ENCODE data around the gene PLET1.

PLET1 gene

DNA sequence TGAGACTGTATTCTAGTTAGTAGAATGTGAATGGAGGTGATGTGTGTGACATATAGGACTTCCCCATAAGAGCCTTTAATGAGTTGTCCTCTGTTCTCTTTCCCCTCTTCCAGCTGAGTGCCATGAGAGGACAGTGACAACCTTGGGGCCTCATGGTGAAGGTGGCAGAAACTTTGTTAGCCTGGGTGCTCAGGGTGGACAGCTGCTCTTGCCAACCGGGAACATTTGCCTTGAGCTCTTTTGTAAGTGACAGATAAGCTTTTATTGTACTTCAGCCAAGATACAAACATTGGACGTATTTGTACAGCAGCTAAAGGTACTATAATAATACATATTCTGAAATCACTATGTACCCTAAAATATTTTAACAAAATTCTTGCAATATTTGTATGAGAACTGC, 33.0 kb upstream of the PLET1 start:
- TF ChIP-seq, protein P1, sequence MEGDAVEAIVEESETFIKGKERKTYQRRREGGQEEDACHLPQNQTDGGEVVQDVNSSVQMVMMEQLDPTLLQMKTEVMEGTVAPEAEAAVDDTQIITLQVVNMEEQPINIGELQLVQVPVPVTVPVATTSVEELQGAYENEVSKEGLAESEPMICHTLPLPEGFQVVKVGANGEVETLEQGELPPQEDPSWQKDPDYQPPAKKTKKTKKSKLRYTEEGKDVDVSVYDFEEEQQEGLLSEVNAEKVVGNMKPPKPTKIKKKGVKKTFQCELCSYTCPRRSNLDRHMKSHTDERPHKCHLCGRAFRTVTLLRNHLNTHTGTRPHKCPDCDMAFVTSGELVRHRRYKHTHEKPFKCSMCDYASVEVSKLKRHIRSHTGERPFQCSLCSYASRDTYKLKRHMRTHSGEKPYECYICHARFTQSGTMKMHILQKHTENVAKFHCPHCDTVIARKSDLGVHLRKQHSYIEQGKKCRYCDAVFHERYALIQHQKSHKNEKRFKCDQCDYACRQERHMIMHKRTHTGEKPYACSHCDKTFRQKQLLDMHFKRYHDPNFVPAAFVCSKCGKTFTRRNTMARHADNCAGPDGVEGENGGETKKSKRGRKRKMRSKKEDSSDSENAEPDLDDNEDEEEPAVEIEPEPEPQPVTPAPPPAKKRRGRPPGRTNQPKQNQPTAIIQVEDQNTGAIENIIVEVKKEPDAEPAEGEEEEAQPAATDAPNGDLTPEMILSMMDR (conservative IDR thresholded peaks at IDR 0.05; ENCODE audit: low read length) = no peak
- no peak for DNase-seq (ENCODE audit: low read depth)
- H3K4me3 ChIP-seq (ENCODE audit: low read length) = no peak overlapping the region

DNA sequence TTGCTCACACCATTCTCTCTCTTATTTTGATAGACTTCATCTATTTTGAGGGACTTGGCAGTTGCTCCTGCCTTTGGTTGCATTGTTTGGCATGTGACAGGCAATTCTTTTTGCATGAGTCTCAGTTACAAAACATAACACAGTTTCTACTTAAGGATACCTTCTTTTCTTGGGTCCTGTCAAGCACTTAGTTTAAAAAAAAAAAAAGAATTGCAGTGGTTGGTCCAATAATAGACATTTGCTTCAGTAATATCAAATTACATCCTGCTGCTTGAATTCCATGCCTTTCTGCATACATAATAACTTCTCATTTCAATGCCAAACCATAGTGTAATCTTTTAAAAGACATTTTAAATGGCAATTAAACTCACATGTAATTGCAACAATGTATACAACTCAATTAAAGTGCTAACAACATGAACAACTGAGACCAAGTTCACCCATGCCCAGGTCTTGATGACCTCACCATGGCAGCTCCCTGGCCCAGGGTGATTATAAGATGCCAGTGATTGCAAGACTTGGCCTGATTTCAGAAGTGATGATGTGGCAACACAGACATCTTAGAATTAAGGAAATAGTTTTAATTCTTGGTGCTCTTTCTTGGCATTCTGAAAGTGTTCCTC, 32.2 kb upstream of the PLET1 start:
- TF ChIP-seq, protein P1 (conservative IDR thresholded peaks at IDR 0.05; ENCODE audit: low read length) = no peak
- no peak overlapping the region for H3K4me3 ChIP-seq (ENCODE audit: low read length)
- peak; percentile 97 for DNase-seq (ENCODE audit: low read depth)

DNA sequence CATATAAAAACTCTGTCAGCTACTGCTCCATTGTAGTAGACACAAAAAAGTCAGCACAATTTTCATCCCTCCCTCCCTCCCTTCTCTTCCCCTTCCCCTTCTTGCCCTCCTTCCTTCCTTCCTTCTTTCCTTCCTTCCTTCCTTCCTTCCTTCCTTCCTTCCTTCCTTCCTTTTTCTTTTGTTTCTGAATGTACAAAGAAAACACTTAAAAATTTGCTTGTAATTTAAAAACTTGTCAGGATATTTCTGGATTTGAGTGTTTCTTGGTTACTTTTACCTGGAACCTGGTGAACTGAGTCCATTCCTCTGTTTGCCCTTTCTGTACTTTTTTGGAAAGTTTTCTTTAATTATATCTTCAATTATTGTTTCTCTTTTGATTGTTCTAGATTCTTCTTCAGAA, 31.5 kb upstream of the PLET1 start:
- no peak overlapping the region for H3K4me3 ChIP-seq (ENCODE audit: low read length)
- TF ChIP-seq, protein P1 (conservative IDR thresholded peaks at IDR 0.05; ENCODE audit: low read length) = no peak
- DNase-seq (ENCODE audit: low read depth) = no peak

DNA sequence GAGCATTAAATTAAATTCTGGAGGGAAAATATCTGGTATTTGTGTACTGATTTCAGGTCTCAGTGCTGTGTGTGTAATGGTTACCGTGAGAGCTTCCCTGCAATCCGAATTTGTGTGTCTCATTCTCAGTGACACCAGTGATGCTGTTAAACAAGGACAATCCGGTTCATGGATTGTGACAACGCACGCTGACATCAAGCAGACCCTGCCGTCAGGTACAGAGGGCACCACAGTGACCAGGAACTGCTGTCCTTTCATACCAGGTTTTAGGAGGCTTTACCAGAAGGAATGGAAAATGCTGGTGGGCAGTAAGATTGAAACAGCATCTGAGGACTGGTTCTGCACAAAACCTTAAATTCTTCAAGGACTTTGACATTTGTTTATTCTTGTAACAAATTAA, 30.5 kb upstream of the PLET1 start:
- DNase-seq (ENCODE audit: low read depth) = no peak
- TF ChIP-seq, protein P1 (conservative IDR thresholded peaks at IDR 0.05; ENCODE audit: low read length) = no peak
- H3K4me3 ChIP-seq (ENCODE audit: low read length) = peak overlapping the region; percentile 3; the same call in 1 of the 2 replicates

DNA sequence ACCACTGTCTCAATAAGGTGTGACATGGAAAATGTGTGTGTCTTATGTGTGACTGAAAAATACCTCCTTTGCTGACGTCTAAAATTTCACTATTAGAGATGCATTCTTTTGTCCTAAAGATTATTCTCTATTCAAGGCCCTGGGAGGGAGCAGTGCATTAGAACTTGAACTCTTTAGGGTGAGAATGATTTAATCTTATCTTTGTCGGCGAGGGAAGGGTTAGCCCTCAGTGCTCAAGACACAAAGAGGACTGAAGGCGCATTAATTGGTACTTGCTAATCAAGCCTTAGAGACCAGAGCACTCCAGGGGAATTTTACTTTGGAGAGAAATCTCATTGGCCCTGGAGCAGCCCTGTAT, 29.8 kb upstream of the PLET1 start:
- H3K4me3 ChIP-seq (ENCODE audit: low read length) = peak overlapping the region; percentile 76
- TF ChIP-seq, protein P1 (conservative IDR thresholded peaks at IDR 0.05; ENCODE audit: low read length) = no peak
- no peak for DNase-seq (ENCODE audit: low read depth)

DNA sequence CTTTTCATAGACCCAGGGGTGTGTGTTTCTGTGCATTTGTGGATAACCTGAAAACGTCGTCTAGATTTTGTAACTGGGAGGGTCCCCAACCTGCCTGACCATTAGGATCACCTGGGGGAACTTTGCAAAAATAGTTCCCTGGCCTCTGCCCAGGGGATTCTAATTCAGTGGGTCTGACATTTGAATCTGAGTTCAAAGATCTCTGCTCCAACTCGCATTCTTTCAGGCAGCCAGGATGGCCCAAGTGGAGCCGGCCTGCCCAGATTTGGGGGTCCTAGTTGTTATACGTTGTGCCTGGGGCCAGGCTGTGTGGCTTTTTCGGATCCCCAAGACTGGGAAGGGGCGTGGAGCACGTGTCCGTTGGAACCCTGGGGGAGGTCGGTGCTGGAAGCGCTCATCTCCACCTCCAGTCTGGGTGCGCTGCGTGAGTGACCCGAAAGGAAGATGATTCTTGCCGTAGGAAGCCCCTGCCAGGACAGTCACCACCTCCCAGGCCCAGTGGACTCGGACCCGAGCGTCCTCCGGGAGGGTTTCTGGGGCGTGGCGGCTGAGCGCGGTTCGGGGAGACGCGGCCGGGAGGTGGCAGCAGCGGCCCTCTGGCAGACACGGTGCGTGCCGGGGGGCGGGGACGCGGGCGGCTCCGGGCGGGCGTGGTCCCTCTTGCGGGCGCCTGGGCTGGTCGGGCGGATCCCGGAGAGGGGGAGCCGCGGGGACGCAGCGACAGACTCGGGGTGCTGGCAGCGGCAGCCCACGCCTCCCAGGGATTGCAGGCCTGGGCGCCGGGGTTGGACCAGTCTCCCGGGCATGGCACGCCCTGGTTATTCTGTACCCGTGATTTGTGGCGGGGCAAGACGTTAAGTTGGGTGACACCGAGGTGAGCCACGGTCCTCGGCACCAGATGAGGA, 29.2 kb upstream of the PLET1 start:
- DNase-seq (ENCODE audit: low read depth) = peak; percentile 66
- peak overlapping the region; percentile 76 for H3K4me3 ChIP-seq (ENCODE audit: low read length)
- TF ChIP-seq, protein P1 (conservative IDR thresholded peaks at IDR 0.05; ENCODE audit: low read length) = peak; percentile 52

DNA sequence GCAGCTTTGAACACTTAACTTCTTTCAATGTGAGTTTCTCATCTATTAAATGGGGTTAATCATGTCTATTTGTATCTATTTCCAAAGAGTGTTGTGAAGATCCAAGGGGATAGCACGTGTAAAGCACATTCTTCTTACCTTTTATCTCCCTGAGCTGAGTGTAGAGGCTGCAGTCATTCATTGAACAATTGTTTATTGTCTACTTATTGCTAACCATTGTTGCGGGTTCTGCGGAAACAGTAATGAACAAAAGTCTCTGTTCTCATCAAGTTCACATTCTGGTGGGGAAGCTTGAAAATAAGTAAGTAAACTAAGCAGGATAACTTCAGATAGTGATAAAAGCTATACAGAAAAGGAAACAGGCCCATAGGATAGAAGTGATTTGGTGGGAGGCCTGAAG, 27.4 kb upstream of the PLET1 start:
- H3K4me3 ChIP-seq (ENCODE audit: low read length) = no peak overlapping the region
- TF ChIP-seq, protein P1 (conservative IDR thresholded peaks at IDR 0.05; ENCODE audit: low read length) = no peak
- DNase-seq (ENCODE audit: low read depth) = no peak

Measured in AG10803 (cell line).